Subcutaneous preadipocyte (primary cell): ENCODE results near the gene LCNL1. TPM values are rescaled to one million over a fixed set of nuclear protein-coding genes. Genes with fewer than 3 reads are reported as not detected.

Experiments
- total RNA-seq: library from RNA; depleted of rRNA; stranded (reverse); fragments of >200 nt; gene quantifications from 2 replicates; pipeline ENCODE4 v1.2.3, GENCODE V29; 2012

Gene LCNL1
- under 0.01 and 0.37 TPM in 2 replicates for total RNA-seq

DNA sequence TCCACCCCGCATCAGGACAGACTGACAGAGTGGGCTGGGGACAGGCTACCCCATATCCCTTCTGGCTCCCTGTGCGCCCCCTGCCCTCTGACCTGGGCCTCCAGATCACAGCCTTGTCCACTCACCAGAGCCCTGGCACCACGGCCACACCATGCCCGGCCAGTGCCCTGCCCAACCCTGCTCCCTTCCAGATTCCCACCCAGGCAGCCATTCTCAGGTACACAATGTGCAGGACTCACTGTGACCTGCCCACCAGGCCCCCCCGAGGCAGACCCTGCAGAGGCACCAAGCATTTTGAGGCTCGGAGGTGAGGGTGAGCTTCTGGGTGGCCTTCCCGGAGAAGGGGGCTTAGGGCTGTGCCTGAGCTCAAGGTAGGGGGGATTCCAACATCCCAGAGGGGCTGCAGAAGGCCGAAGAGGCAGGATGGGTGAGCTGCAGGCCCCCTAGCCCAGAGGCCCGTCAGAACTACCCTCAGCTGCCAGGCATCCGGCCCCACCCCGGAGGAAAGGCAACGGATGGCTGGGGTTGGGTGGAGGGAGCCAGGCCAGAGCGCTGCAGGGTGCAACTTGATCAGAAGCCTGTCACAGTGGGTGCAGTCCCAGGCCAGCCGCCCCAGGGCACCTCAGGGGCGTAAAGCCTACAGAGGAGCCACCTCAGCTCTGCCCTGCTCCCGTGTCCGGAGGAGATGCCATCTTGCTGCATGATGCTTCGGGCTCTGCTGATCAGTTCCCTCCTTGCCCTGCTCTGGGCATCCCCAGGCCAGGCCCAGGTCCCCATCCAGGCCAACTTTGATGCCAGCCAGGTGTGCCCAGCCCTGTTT is at the start of gene LCNL1:
Gene LCNL1, plus strand, starts transcription at position 762 of the 820 bp plus-strand sequence. CDS start 594 bp downstream, outside the sequence.

DNA sequence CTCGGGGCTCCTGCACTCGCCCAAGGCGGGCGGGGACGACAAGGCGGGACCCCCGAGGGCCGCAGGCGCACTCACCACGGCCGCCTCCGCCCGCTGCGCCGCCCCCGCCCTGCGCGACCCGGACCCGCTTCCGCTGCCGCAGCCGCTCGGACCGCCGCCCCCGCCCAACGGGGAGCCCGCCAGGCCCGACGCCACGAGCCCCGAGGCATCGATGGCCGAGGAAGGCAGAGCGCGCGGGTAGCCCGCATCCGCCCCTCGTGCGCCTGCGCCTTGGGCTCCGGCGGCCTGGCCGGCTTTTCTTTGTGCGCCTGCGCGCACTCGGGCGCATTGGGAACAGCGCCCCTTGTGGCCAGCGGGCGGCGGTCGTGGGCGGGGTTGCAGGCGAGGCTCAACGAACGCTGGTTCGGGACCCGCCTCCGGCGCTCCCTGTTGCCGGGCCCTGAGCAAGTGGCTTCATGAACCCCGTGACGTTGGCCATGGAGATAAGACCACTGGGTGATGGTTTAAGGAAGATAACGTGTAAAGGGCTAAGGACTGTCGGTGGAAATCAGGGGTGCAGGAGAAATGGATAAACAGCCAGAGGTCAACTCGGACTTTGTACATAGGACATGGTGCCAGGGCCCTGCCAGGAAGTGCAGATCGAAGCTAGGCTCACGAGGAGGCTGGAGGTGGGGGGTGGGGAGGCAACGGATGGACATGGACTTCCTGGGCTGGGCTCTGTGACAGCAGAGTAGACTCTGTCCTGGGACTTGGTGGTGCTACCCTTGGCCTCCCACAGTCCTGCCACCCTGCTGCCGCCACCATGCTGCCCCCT is 38.1 kb upstream of the LCNL1 start, which contains the start of the genes C8G and FBXW5:
Gene C8G, plus strand, starts transcription at position 725 of the 814 bp plus-strand sequence. Its CDS starts 78 bp downstream, at position 803.
Gene FBXW5, minus strand, starts transcription at position 220 of the 814 bp plus-strand sequence. CDS start 655 bp downstream, outside the sequence.

DNA sequence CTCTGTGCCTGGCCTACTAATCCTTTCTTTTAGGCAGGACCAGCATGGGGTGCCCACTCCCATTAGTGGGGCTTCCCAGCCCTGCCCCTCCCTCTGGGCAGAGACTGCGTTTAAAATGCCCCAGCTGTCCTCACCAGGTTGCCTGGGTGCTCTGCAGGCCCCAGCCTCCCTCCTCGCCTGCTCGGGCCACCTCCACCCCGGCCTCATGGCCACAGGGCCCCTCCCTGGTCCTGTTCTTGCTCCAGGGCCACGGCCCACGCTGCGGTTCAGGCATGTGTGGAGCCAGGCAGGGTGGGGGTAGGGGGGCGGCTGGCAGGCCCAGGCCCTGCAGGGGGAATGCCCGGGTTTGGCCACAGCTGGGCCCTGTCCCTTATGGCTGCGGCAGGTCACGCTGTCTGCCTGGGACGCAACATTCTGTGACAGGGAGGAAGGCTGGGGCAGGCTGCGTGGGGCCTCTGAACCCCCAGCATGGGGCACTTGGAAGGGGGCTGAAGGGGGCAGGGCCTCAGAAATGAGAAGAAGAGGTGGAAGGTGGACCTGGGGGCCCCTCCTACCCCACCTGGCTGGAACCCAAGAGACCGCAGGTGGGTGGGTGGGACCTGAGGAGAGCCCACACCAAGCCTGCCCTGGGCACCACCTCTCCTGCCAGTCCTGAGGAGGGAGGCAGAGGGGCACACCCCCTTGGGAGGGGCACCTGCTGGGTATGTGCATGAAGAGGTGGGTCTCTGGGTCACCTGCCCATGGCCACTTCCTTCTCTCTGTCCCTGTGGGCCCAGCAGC is 31.1 kb upstream of the LCNL1 start, which contains the start of gene LCN12:
Gene LCN12, plus strand, starts transcription at position 733 of the 780 bp plus-strand sequence. CDS start 55 bp downstream, outside the sequence.

DNA sequence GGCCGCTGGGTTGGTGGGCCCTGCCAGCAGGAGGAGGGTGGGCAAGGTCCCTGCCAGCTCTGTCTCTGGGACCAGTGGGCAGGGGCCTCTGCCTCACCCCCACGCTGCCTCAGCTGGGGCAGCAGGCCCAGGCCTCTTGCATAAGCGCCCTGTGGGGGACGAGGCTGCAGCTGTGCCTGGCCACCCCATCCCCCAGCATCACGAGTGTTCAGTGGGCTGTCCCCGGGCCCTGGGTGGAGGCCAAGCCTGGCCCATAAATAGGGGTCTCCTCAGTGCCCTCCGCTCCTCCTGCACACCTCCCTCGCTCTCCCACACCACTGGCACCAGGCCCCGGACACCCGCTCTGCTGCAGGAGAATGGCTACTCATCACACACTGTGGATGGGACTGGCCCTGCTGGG is 5.6 kb upstream of the LCNL1 start, which contains the start of gene PTGDS:
Gene PTGDS, plus strand, starts transcription at position 282 of the 400 bp plus-strand sequence. Its CDS starts 75 bp downstream, at position 357.

DNA sequence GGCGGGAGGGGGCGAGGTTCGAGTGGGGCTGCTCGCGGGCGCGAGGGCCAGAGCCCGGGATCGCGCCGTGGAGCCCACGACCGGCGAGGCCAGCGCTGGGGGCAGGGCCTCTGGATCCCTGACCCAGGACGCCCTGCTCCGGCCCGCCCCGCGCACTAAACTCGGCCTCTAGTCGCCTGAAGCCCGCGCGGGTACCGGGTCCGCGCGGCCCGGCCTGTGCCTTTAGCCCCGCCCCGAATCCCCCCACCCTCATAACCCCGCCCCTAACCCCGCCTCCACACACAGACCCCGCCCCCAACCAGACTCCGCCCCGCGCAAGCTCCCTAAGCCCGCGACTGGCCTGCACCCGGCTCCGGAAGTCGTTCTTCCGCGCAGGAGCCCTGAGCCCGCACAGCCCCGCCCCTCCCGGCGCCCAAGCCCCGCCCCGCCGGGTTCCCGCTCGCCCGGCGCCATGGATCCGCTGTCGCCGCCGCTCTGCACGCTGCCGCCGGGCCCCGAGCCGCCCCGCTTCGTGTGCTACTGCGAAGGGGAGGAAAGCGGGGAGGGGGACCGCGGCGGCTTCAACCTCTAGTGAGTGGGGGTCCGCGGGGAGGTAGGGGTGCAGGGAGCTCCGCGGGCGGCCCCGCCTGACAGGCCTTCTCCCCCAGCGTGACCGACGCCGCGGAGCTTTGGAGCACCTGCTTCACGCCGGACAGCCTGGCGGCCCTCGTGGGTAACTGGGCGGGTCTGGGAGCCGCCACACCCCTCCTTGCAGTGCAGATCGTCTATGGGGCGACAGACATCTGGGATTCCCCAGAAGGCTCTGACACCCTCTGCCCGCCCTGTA is 9.4 kb downstream of the LCNL1 start, which contains the start of gene PAXX:
Gene PAXX, plus strand, starts transcription at position 430 of the 826 bp plus-strand sequence. Its CDS starts 22 bp downstream, at position 452.

GRCh38 chr9:136996361-136997292 is 13.8 kb downstream of the LCNL1 start, which contains the start of gene CLIC3:
Gene CLIC3, minus strand, starts transcription at chr9:136996568. Its CDS starts 25 bp downstream, at chr9:136996543.

DNA sequence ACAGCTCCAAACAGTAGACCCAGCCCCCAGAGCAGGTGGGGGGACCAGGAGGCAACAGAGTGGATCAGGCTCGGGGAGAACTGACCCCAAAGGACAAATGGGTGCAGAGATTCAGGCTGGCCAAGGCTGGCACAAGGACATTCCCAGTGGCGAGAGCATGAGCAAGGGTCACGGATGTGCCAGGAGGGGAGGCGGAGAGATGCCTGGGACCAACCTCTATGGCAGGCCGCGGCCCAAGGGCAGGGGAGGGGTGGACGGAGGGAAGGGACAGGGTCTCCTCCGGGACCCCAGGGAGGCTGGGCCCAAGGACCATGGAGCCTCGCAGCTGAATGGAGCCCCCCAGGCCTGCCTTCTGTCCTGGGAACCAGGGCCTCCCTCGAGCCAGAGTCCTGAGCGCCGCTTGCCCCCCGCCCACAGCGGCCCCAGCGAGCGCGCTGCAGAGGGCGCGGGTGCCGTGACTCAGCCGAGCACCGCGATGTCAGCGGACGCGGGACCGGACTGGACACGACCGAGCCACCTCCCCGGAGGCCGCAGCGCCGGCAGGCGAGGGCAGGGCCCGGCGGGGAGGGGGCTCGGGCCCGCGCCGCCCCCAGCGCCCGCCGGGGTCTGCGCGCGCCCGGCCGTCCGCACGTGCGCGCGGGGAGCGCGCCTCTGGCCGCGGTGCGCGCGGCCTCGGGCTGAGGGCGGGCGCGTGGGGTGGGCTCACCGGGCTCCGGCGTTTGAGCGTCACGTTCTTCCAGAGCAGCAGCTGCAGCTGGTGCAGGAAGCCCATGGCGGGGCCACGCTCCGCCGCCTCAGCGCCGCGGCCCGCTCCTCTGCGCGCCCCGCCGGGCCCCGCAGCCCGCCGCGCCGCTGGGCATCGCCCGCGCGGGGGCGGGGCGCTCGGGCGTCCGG is 44.8 kb downstream of the LCNL1 start, which contains the start of gene ABCA2:
Gene ABCA2, minus strand, starts transcription at position 869 of the 894 bp plus-strand sequence. Its CDS starts 97 bp downstream, at position 772.

GRCh38 chr9:137031904-137032640 is 49.3 kb downstream of the LCNL1 start, which contains the start of gene FUT7:
Gene FUT7, minus strand, starts transcription at chr9:137032088. Its CDS starts 97 bp downstream, at chr9:137031991.

Other genes starting within 250 kb of the LCNL1 start
- under 0.01 TPM in 1 of 2 replicates, not detected in the other for gene LCN10, start 240.1 kb upstream of the LCNL1 start, total RNA-seq
- not detected in 2 replicates for gene LCN6, start 234.5 kb upstream of the LCNL1 start, total RNA-seq
- gene LCN8, start 224.8 kb upstream of the LCNL1 start, total RNA-seq, result not detected in 2 replicates
- gene LCN15, start 218.5 kb upstream of the LCNL1 start, total RNA-seq, result not detected in 2 replicates
- gene TMEM141, start 191.6 kb upstream of the LCNL1 start, total RNA-seq, result 31.3 and 40.8 TPM in 2 replicates
- gene CCDC183, start 186.7 kb upstream of the LCNL1 start, total RNA-seq, result 0.20 and 0.37 TPM in 2 replicates
- 44.5 and 80.5 TPM in 2 replicates for gene RABL6, start 175.0 kb upstream of the LCNL1 start, total RNA-seq
- 0.73 and 0.98 TPM in 2 replicates for gene AJM1, start 140.5 kb upstream of the LCNL1 start, total RNA-seq
- gene PHPT1, start 133.6 kb upstream of the LCNL1 start, total RNA-seq, result 44.0 and 77.5 TPM in 2 replicates
- gene MAMDC4, start 130.6 kb upstream of the LCNL1 start, total RNA-seq, result 0.73 and 1.8 TPM in 2 replicates
- 107 and 187 TPM in 2 replicates for gene EDF1, start 116.7 kb upstream of the LCNL1 start, total RNA-seq
- gene TRAF2, start 96.5 kb upstream of the LCNL1 start, total RNA-seq, result 9.2 and 10.8 TPM in 2 replicates
- 125 TPM in 2 replicates for gene FBXW5, start 38.3 kb upstream of the LCNL1 start, total RNA-seq
- gene C8G, start 37.8 kb upstream of the LCNL1 start, total RNA-seq, result not detected in 2 replicates
- not detected in 2 replicates for gene LCN12, start 30.7 kb upstream of the LCNL1 start, total RNA-seq
- gene PTGDS, start 5.5 kb upstream of the LCNL1 start, total RNA-seq, result 0.59 and 4.8 TPM in 2 replicates
- gene PAXX, start 9.4 kb downstream of the LCNL1 start, total RNA-seq, result 13.9 and 14.3 TPM in 2 replicates
- gene CLIC3, start 13.6 kb downstream of the LCNL1 start, total RNA-seq, result 0.20 and 0.73 TPM in 2 replicates
- 15.4 and 19.5 TPM in 2 replicates for gene ABCA2, start 45.2 kb downstream of the LCNL1 start, total RNA-seq
- not detected in 2 replicates for gene FUT7, start 49.1 kb downstream of the LCNL1 start, total RNA-seq
- 18.8 and 24.3 TPM in 2 replicates for gene NPDC1, start 63.2 kb downstream of the LCNL1 start, total RNA-seq
- gene ENTPD2, start 71.1 kb downstream of the LCNL1 start, total RNA-seq, result not detected in 2 replicates
- gene SAPCD2, start 87.6 kb downstream of the LCNL1 start, total RNA-seq, result 6.6 and 8.2 TPM in 2 replicates
- gene UAP1L1, start 94.5 kb downstream of the LCNL1 start, total RNA-seq, result 12.1 and 18.8 TPM in 2 replicates
- gene MAN1B1, start 104.0 kb downstream of the LCNL1 start, total RNA-seq, result 45.5 and 52.2 TPM in 2 replicates
- 77.2 and 112 TPM in 2 replicates for gene DPP7, start 131.7 kb downstream of the LCNL1 start, total RNA-seq
- gene GRIN1, start 156.2 kb downstream of the LCNL1 start, total RNA-seq, result not detected in 2 replicates
- not detected in 2 replicates for gene LRRC26, start 187.1 kb downstream of the LCNL1 start, total RNA-seq
- 0.20 TPM in 1 of 2 replicates, not detected in the other for gene TMEM210, start 189.1 kb downstream of the LCNL1 start, total RNA-seq
- gene ANAPC2, start 205.6 kb downstream of the LCNL1 start, total RNA-seq, result 23.5 and 28.7 TPM in 2 replicates
- 56.1 and 64.7 TPM in 2 replicates for gene SSNA1, start 205.7 kb downstream of the LCNL1 start, total RNA-seq
- gene TPRN, start 217.7 kb downstream of the LCNL1 start, total RNA-seq, result 6.2 and 11.9 TPM in 2 replicates
- gene TMEM203, start 222.7 kb downstream of the LCNL1 start, total RNA-seq, result 32.0 and 34.6 TPM in 2 replicates
- gene NDOR1, start 222.7 kb downstream of the LCNL1 start, total RNA-seq, result 6.2 and 8.4 TPM in 2 replicates
- not detected in 2 replicates for gene RNF208, start 239.2 kb downstream of the LCNL1 start, total RNA-seq
- 0.37 and 0.39 TPM in 2 replicates for gene CYSRT1, start 242.2 kb downstream of the LCNL1 start, total RNA-seq
- gene RNF224, start 244.5 kb downstream of the LCNL1 start, total RNA-seq, result not detected in 2 replicates
- not detected in 2 replicates for gene SLC34A3, start 247.9 kb downstream of the LCNL1 start, total RNA-seq